Ishikawa (cell line): ENCODE measurements around the gene KRT38.

Source experiments
- CEBPB ChIP-seq: IDR thresholded peaks from 2 replicates; pipeline ENCODE4 v1.6.1; 2012
- EP300 ChIP-seq: IDR thresholded peaks from 2 replicates; pipeline ENCODE4 v1.6.1; 2012; ENCODE audit warnings: borderline replicate concordance
- FOXM1 ChIP-seq: IDR thresholded peaks from 2 replicates; pipeline ENCODE4 v1.6.1; 2012; ENCODE audit warnings: low read depth, borderline replicate concordance
- MAX ChIP-seq: IDR thresholded peaks from 2 replicates; pipeline ENCODE4 v1.6.1; 2012
- RAD21 ChIP-seq: IDR thresholded peaks from 2 replicates; pipeline ENCODE4 v1.6.1; 2012; ENCODE audit warnings: low read depth
- REST ChIP-seq: IDR thresholded peaks from 2 replicates; pipeline ENCODE4 v1.6.1; 2012; ENCODE audit warnings: low read depth, mild to moderate bottlenecking
- TAF1 ChIP-seq: IDR thresholded peaks from 2 replicates; pipeline ENCODE4 v1.6.1; 2012; ENCODE audit warnings: low read depth, mild to moderate bottlenecking
- YY1 ChIP-seq: IDR thresholded peaks from 2 replicates; pipeline ENCODE4 v1.6.1; 2012; ENCODE audit warnings: low read depth
- ZBTB7A ChIP-seq: IDR thresholded peaks from 2 replicates; pipeline ENCODE4 v1.6.1; 2012; ENCODE audit warnings: low read depth
- TF ChIP-seq, protein P1 (sequence below): IDR thresholded peaks from 2 replicates; pipeline ENCODE4 v1.6.1; 2012

DNA sequence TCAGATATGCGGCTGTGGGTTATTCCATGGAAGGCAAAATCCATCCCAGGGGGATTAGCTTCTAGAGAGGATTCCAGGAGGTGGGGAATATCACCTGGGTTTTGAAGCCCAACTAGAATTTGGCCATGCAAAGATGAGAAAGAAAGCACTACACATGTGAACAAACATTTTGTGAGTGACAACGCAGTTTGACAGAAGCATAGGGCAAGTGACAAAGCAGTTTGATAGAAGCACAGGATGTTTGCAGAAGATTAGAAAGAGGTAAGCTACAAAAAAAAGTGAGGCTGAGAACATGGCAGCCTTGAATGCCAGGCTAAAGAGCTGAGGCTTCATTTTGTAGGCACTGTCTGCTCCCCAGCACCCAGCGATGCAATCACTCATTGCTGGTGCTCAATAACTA, 12.3 kb upstream of the KRT38 start:
- TF ChIP-seq FOXM1, result no peak
- TF ChIP-seq EP300, result no peak
- no peak for TF ChIP-seq RAD21
- TF ChIP-seq MAX, result no peak
- TF ChIP-seq CEBPB, result no peak
- TF ChIP-seq YY1, result no peak
- no peak for TF ChIP-seq REST
- TF ChIP-seq TAF1, result no peak
- TF ChIP-seq ZBTB7A, result no peak
- TF ChIP-seq, protein P1, sequence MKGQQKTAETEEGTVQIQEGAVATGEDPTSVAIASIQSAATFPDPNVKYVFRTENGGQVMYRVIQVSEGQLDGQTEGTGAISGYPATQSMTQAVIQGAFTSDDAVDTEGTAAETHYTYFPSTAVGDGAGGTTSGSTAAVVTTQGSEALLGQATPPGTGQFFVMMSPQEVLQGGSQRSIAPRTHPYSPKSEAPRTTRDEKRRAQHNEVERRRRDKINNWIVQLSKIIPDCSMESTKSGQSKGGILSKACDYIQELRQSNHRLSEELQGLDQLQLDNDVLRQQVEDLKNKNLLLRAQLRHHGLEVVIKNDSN, result no peak
